ENCODE results near the gene KRT7. TPM values are rescaled to one million over a fixed set of nuclear protein-coding genes. Genes with fewer than 3 reads are reported as not detected.

KRT7 gene
- total and polyA plus RNA-seq, 2 donors (not counting 1 experiment from before 2014, with no cell fraction given), result not detected

DNA sequence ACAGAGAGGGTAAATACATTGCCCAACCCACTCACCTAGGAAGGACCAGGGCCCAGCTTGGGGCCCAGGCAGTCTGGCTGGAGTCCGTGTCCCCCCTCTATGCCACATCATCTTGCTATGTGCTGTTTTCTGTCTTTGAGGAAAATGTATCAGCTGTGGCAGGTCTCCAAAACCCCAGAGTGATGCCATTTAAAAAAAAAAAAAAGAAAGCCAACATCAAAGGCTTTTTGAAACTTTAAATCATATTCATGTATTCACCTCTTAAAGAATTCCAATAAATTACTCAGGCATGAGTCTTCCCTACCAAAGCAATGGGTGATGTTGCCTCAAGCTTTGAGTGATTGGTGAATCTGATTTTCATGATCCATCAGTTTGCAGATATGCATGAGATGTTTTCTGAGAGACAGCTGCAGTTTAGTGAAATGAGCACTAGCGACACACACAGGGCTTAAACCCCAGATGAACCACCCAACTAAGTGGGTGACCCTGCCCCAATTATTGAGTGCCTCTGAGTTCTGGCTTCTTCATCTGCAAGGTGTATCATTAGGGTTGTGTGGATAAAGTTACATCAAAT is 52.2 kb downstream of the KRT7 start:
- intact Hi-C loops (cut with micrococcal nuclease), result no loop called here
- no peaks in the 10 kb centered on the region for H3K9me3 Mint-ChIP-seq (ENCODE audit: insufficient read depth)
- H3K4me1 Mint-ChIP-seq, result no peaks in the 10 kb centered on the region
- H3K4me1 ChIP-seq (ENCODE audit: control insufficient read depth in 2 of 2, insufficient read depth in 2 of 2, low read length in 2 of 2), result no peaks in the 10 kb centered on the region
- peaks cover 0 to 2% (median 0%) of the 10 kb centered on the region in 4 experiments for H3K27me3 ChIP-seq (replicated peaks in 1 of 4; ENCODE audit: control extremely low read depth in 1 of 4, control insufficient read depth in 3 of 4, insufficient read depth in 4 of 4, low read length in 3 of 4)
- ATAC-seq (ENCODE audit: low read depth), result no peak
- no peak overlapping the region for H3K27ac ChIP-seq (ENCODE audit: low read length in 2 of 2)
- H3K79me2 ChIP-seq (ENCODE audit: control insufficient read depth, insufficient read depth, low read length), result no peaks in the 10 kb centered on the region
- H3K36me3 ChIP-seq (replicated peaks in 1 of 2; ENCODE audit: control extremely low read depth in 1 of 2, control insufficient read depth in 1 of 2, extremely low read depth in 1 of 2, insufficient read depth in 2 of 2, low read length in 1 of 2), result no peaks in the 10 kb centered on the region
- H2AFZ ChIP-seq (ENCODE audit: insufficient read depth, low read depth, low read length, poor library complexity, severe bottlenecking), result no peak overlapping the region
- no peak overlapping the region for H3K4me2 ChIP-seq (replicated peaks; ENCODE audit: low read depth, low read length, poor library complexity, severe bottlenecking)
- no peak overlapping the region for H3K4me3 ChIP-seq (ENCODE audit: control extremely low read depth in 1 of 5, extremely low read depth in 1 of 5, insufficient read depth in 1 of 5, low read depth in 2 of 5, low read length in 4 of 5)
- no peak overlapping the region for H3K9ac ChIP-seq (ENCODE audit: low read length)
- CTCF ChIA-PET, result no interaction called here
- no peak overlapping the region for H3K27ac Mint-ChIP-seq
- no peaks in the 10 kb centered on the region for H4K20me1 ChIP-seq (ENCODE audit: control insufficient read depth, insufficient read depth, low read length, poor library complexity, severe bottlenecking)
- peaks cover 11% of the 10 kb centered on the region for H3K27me3 Mint-ChIP-seq
- DNase-seq, result no peak
- H3K4me3 Mint-ChIP-seq, result no peak overlapping the region
- H3K9me3 ChIP-seq (ENCODE audit: control extremely low read depth in 1 of 3, control insufficient read depth in 2 of 3, insufficient read depth in 1 of 3, low read length in 2 of 3), result no peaks in the 10 kb centered on the region
- 80% methylated on average over 1 of the region's 2 CpGs for WGBS (ENCODE audit: insufficient coverage)
- TF ChIP-seq, protein P1, sequence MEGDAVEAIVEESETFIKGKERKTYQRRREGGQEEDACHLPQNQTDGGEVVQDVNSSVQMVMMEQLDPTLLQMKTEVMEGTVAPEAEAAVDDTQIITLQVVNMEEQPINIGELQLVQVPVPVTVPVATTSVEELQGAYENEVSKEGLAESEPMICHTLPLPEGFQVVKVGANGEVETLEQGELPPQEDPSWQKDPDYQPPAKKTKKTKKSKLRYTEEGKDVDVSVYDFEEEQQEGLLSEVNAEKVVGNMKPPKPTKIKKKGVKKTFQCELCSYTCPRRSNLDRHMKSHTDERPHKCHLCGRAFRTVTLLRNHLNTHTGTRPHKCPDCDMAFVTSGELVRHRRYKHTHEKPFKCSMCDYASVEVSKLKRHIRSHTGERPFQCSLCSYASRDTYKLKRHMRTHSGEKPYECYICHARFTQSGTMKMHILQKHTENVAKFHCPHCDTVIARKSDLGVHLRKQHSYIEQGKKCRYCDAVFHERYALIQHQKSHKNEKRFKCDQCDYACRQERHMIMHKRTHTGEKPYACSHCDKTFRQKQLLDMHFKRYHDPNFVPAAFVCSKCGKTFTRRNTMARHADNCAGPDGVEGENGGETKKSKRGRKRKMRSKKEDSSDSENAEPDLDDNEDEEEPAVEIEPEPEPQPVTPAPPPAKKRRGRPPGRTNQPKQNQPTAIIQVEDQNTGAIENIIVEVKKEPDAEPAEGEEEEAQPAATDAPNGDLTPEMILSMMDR (IDR thresholded peaks at IDR 0.05), result no peak
- TF ChIP-seq EZH2 (IDR thresholded peaks at IDR 0.05; ENCODE audit: borderline replicate concordance, insufficient read depth, low read depth, low read length, poor library complexity, severe bottlenecking), result no peak
- POLR2A ChIA-PET, result no interaction called here

- ATAC-seq (ENCODE audit: low read depth) (no peak), DNase-seq (no peak)
- Histone ChIP-seq H4K20me1 (ENCODE audit: control insufficient read depth, insufficient read depth, low read length, poor library complexity, severe bottlenecking) (no peaks in the 10 kb centered on the region), H3K9me3 (ENCODE audit: control extremely low read depth in 1 of 3, control insufficient read depth in 2 of 3, insufficient read depth in 1 of 3, low read length in 2 of 3) (no peaks in the 10 kb centered on the region), H3K36me3 (replicated peaks in 1 of 2; ENCODE audit: control extremely low read depth in 1 of 2, control insufficient read depth in 1 of 2, extremely low read depth in 1 of 2, insufficient read depth in 2 of 2, low read length in 1 of 2) (no peaks in the 10 kb centered on the region), H3K27me3 (replicated peaks in 1 of 4; ENCODE audit: control extremely low read depth in 1 of 4, control insufficient read depth in 3 of 4, insufficient read depth in 4 of 4, low read length in 3 of 4) (peaks cover 0 to 2% (median 0%) of the 10 kb centered on the region in 4 experiments), H3K9ac (ENCODE audit: low read length) (no peak overlapping the region), H3K27ac (ENCODE audit: low read length in 2 of 2) (no peak overlapping the region), H3K4me1 (ENCODE audit: control insufficient read depth in 2 of 2, insufficient read depth in 2 of 2, low read length in 2 of 2) (no peaks in the 10 kb centered on the region), H3K79me2 (ENCODE audit: control insufficient read depth, insufficient read depth, low read length) (no peaks in the 10 kb centered on the region), H3K4me3 (ENCODE audit: control extremely low read depth in 1 of 5, extremely low read depth in 1 of 5, insufficient read depth in 1 of 5, low read depth in 2 of 5, low read length in 4 of 5) (no peak overlapping the region), H3K4me2 (replicated peaks; ENCODE audit: low read depth, low read length, poor library complexity, severe bottlenecking) (no peak overlapping the region), H2AFZ (ENCODE audit: insufficient read depth, low read depth, low read length, poor library complexity, severe bottlenecking) (no peak overlapping the region)
- Mint-ChIP-seq H3K27me3 (peaks cover 11% of the 10 kb centered on the region), H3K4me3 (no peak overlapping the region), H3K4me1 (no peaks in the 10 kb centered on the region), H3K27ac (no peak overlapping the region), H3K9me3 (ENCODE audit: insufficient read depth) (no peaks in the 10 kb centered on the region)
- intact Hi-C loops (cut with micrococcal nuclease), result no loop called here
- no peak for TF ChIP-seq EZH2 (IDR thresholded peaks at IDR 0.05; ENCODE audit: borderline replicate concordance, insufficient read depth, low read depth, low read length, poor library complexity, severe bottlenecking)
- TF ChIP-seq, protein P1 (IDR thresholded peaks at IDR 0.05), result no peak
- POLR2A ChIA-PET, result no interaction called here
- CTCF ChIA-PET, result interaction anchor here (0.6 kb wide), 1 partner anchor 8 kb away, joined by 3 read pairs; no protein-coding TSS in a partner anchor
- 96% methylated on average over 23 of the region's 24 CpGs for WGBS (ENCODE audit: insufficient coverage)
Measured at GRCh38 chr12:52285851-52286530, 52.9 kb downstream of the KRT7 start.
